HepG2 (cell line): Measurements from ENCODE around the gene MIEF1. TPM values are rescaled to one million over a fixed set of nuclear protein-coding genes. Genes with fewer than 3 reads are reported as not detected.

ENCODE experiments used
- AFF4 ChIP-seq: sonication (generic); formaldehyde crosslinking; IDR thresholded peaks from 2 replicates; pipeline ENCODE4 v1.4.0; 2020; ENCODE audit warnings: missing genetic modification reagents
- FOXA1 ChIP-seq, 2 experiments: fragments of 450-650 bp in 1 of 2; sonication (generic) in 1 of 2; formaldehyde crosslinking in 1 of 2; IDR thresholded peaks; 2 replicates each; pipeline versions ENCODE4 v1.4.0 to v1.6.1; 2016 to 2020; ENCODE audit warnings: missing genetic modification reagents in 1 of 2
- HNF1A ChIP-seq, 2 experiments: sonication (generic) in 1 of 2; formaldehyde crosslinking in 1 of 2; IDR thresholded peaks; 2 replicates each; pipeline versions ENCODE4 v1.4.0 to v1.6.1; 2016 to 2020; ENCODE audit warnings: borderline replicate concordance in 1 of 2, low read depth in 1 of 2, mild to moderate bottlenecking in 1 of 2, missing genetic modification reagents in 1 of 2
- KLF11 ChIP-seq: IDR thresholded peaks from 2 replicates; pipeline ENCODE4 v1.6.1; 2016; ENCODE audit warnings: missing compliant biosample characterization
- MIER2 ChIP-seq: IDR thresholded peaks from 2 replicates; pipeline ENCODE4 v1.6.1; 2016; ENCODE audit warnings: missing biosample characterization, missing genetic modification reagents
- PHF8 ChIP-seq: sonication (generic); formaldehyde crosslinking; IDR thresholded peaks from 2 replicates; pipeline ENCODE4 v1.5.0; 2020; ENCODE audit warnings: missing genetic modification reagents
- POLR2AphosphoS5 ChIP-seq: IDR thresholded peaks from 2 replicates; pipeline ENCODE4 v1.6.1; 2012; ENCODE audit warnings: low read depth, low read length
- SAFB2 ChIP-seq: sonication (generic); formaldehyde crosslinking; IDR thresholded peaks from 2 replicates; pipeline ENCODE4 v1.5.1; 2020; ENCODE audit warnings: missing genetic modification reagents, low read depth, mild to moderate bottlenecking, borderline replicate concordance
- TAF1 ChIP-seq: sonication (generic); formaldehyde crosslinking; IDR thresholded peaks from 2 replicates; pipeline ENCODE4 v1.4.0; 2020; ENCODE audit warnings: missing genetic modification reagents
- ZMYM4 ChIP-seq: sonication (generic); formaldehyde crosslinking; IDR thresholded peaks from 2 replicates; pipeline ENCODE4 v1.8.1; 2023; ENCODE audit warnings: mild to moderate bottlenecking, missing genetic modification reagents
- ZNF264 ChIP-seq: sonication (generic); formaldehyde crosslinking; IDR thresholded peaks from 2 replicates; pipeline ENCODE4 v1.4.0; 2020; ENCODE audit warnings: missing genetic modification reagents
- ZNF317 ChIP-seq: sonication (generic); formaldehyde crosslinking; IDR thresholded peaks from 2 replicates; pipeline ENCODE4 v1.5.0; 2020; ENCODE audit warnings: mild to moderate bottlenecking, missing genetic modification reagents
- ZNF891 ChIP-seq: sonication (generic); formaldehyde crosslinking; IDR thresholded peaks from 2 replicates; pipeline ENCODE4 v1.5.0; 2020; ENCODE audit warnings: mild to moderate bottlenecking, missing genetic modification reagents
- polyA plus RNA-seq, 8 experiments: library from polyadenylated mRNA; depleted of rRNA in 3 of 8; stranded (reverse) in 7 of 8; unstranded in 1 of 8; fragments of >200 nt; fragmentation: Illumina TruSeq in 4 of 8; extraction: Trizol in 4 of 8; gene quantifications; 2 replicates each; pipeline versions ENCODE4 v1.2.1 to v1.2.3, GENCODE V29; 2011 to 2016; ENCODE audit warnings: low read depth in 4 of 8, missing spikeins in 1 of 8, mixed read lengths in 1 of 8; ENCODE audit not compliant: insufficient read depth in 1 of 8
- total RNA-seq, 5 experiments: library from RNA; depleted of rRNA; stranded (reverse); fragments of >200 nt; fragmentation: Illumina TruSeq; extraction: Trizol; gene quantifications; 2 replicates each; pipeline ENCODE4 v1.2.3, GENCODE V29; 2016; ENCODE audit warnings: low read depth in 1 of 5
- TF ChIP-seq, protein P1 (sequence below): sonication (generic); formaldehyde crosslinking; IDR thresholded peaks from 2 replicates; pipeline ENCODE4; 2020; ENCODE audit warnings: missing genetic modification reagents, mild to moderate bottlenecking, borderline replicate concordance
- TF ChIP-seq, protein P2 (sequence below): IDR thresholded peaks from 2 replicates; pipeline ENCODE4 v1.6.1; 2016

Gene MIEF1
- total and polyA plus RNA-seq, 2 of the 13 experiments (the other 11 are each of a cell fraction or from before 2014, with no cell fraction given) = 21.7 to 34.8 TPM

- TF ChIP-seq, protein P1, sequence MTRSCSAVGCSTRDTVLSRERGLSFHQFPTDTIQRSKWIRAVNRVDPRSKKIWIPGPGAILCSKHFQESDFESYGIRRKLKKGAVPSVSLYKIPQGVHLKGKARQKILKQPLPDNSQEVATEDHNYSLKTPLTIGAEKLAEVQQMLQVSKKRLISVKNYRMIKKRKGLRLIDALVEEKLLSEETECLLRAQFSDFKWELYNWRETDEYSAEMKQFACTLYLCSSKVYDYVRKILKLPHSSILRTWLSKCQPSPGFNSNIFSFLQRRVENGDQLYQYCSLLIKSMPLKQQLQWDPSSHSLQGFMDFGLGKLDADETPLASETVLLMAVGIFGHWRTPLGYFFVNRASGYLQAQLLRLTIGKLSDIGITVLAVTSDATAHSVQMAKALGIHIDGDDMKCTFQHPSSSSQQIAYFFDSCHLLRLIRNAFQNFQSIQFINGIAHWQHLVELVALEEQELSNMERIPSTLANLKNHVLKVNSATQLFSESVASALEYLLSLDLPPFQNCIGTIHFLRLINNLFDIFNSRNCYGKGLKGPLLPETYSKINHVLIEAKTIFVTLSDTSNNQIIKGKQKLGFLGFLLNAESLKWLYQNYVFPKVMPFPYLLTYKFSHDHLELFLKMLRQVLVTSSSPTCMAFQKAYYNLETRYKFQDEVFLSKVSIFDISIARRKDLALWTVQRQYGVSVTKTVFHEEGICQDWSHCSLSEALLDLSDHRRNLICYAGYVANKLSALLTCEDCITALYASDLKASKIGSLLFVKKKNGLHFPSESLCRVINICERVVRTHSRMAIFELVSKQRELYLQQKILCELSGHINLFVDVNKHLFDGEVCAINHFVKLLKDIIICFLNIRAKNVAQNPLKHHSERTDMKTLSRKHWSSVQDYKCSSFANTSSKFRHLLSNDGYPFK (CRISPR knock-in tag) = peak; percentile 79; the same call in 1 of the 2 replicates
- TF ChIP-seq SAFB2 = peak; percentile 93
- TF ChIP-seq ZNF317 = peak; percentile 73; the same call in 1 of the 2 replicates
- no peak for TF ChIP-seq HNF1A (IDR thresholded peaks at IDR 0.05; ENCODE audit: low read depth)
- TF ChIP-seq HNF1A (CRISPR knock-in tag; IDR thresholded peaks at IDR 0.05; ENCODE audit: borderline replicate concordance) = no peak
- TF ChIP-seq AFF4 (CRISPR knock-in tag) = 0 out of 2 replicates have a peak, but pooled peaks have one; percentile 51
- TF ChIP-seq, protein P2, sequence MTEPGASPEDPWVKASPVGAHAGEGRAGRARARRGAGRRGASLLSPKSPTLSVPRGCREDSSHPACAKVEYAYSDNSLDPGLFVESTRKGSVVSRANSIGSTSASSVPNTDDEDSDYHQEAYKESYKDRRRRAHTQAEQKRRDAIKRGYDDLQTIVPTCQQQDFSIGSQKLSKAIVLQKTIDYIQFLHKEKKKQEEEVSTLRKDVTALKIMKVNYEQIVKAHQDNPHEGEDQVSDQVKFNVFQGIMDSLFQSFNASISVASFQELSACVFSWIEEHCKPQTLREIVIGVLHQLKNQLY (CRISPR knock-in tag) = peak; percentile 38; the same call in 1 of the 2 replicates
- 0 out of 2 replicates have a peak, but pooled peaks have one; percentile 56 for TF ChIP-seq ZNF264 (CRISPR knock-in tag)
- peak; percentile 97 for TF ChIP-seq PHF8 (CRISPR knock-in tag)
- TF ChIP-seq FOXA1 (IDR thresholded peaks at IDR 0.05) = no peak
- 0 out of 2 replicates have a peak, but pooled peaks have one; percentile 3 for TF ChIP-seq FOXA1 (CRISPR knock-in tag; IDR thresholded peaks at IDR 0.05)
- no peak for TF ChIP-seq MIER2 (CRISPR knock-in tag)
- TF ChIP-seq KLF11 (CRISPR knock-in tag) = no peak
- peak; percentile 92 for TF ChIP-seq POLR2AphosphoS5
- peak; percentile 87 for TF ChIP-seq TAF1
- no peak for TF ChIP-seq ZNF891
- TF ChIP-seq ZMYM4 (CRISPR knock-in tag) = peak; percentile 69
These were observed 30.4 kb downstream of the MIEF1 start, which contains the start of gene RPS19BP1 (continued) for GRCh38 chr22:39532215-39533073.
